Measurements from ENCODE around the gene CD27. TPM values are rescaled to one million over a fixed set of nuclear protein-coding genes. Genes with fewer than 3 reads are reported as not detected.

Gene CD27
- total and polyA plus RNA-seq, 2 of the 13 experiments (the other 11 are each of a cell fraction or from before 2014, with no cell fraction given), result 0.12 TPM; not detected in 1

- H3K27me3 ChIP-seq (ENCODE audit: control insufficient read depth in 1 of 2, insufficient read depth in 2 of 2, low read length in 2 of 2), result no peaks in the 10 kb centered on the region; a peak in 1 of 5 replicates
- DNase-seq (ENCODE audit: low spot score) (no peak), ATAC-seq (no peak), FAIRE-seq (no peak)
- TF ChIP-seq PPARG (CRISPR knock-in tag; conservative IDR thresholded peaks at IDR 0.05), result 0 out of 2 replicates have a peak, but pooled peaks have one; percentile 24
- TF ChIP-seq NAIF1 (CRISPR knock-in tag; IDR thresholded peaks at IDR 0.05; ENCODE audit: borderline replicate concordance), result peak; percentile 99
- no peak for TF ChIP-seq RFX1 (IDR thresholded peaks at IDR 0.05)
- TF ChIP-seq THYN1 (CRISPR knock-in tag; IDR thresholded peaks at IDR 0.05; ENCODE audit: borderline replicate concordance, low read depth), result no peak
- no peak for TF ChIP-seq ZKSCAN5 (CRISPR knock-in tag; IDR thresholded peaks at IDR 0.05)
- 0 out of 2 replicates have a peak, but pooled peaks have one; percentile 7 for TF ChIP-seq POGZ (CRISPR knock-in tag; IDR thresholded peaks at IDR 0.05)
- no peak for TF ChIP-seq FOXK1 (CRISPR knock-in tag; IDR thresholded peaks at IDR 0.05; ENCODE audit: borderline replicate concordance, low read depth)
- TF ChIP-seq ZNF263 (CRISPR knock-in tag; IDR thresholded peaks at IDR 0.05), result 0 out of 2 replicates have a peak, but pooled peaks have one; percentile 0
- TF ChIP-seq ZNF607 (CRISPR knock-in tag; IDR thresholded peaks at IDR 0.05; ENCODE audit: borderline replicate concordance), result 0 out of 2 replicates have a peak, but pooled peaks have one; percentile 2
- TF ChIP-seq HDAC2 (CRISPR knock-in tag; IDR thresholded peaks at IDR 0.05), result peak; percentile 1; the same call in 1 of the 2 replicates
- TF ChIP-seq ZBTB3 (CRISPR knock-in tag; IDR thresholded peaks at IDR 0.05; ENCODE audit: borderline replicate concordance, low read depth), result no peak
- TF ChIP-seq HNRNPLL (IDR thresholded peaks at IDR 0.05; ENCODE audit: low read depth, low read length, poor library complexity, severe bottlenecking), result peak; percentile 93
- no peak for TF ChIP-seq ZNF430 (CRISPR knock-in tag; IDR thresholded peaks at IDR 0.05)
- TF ChIP-seq, protein P1, sequence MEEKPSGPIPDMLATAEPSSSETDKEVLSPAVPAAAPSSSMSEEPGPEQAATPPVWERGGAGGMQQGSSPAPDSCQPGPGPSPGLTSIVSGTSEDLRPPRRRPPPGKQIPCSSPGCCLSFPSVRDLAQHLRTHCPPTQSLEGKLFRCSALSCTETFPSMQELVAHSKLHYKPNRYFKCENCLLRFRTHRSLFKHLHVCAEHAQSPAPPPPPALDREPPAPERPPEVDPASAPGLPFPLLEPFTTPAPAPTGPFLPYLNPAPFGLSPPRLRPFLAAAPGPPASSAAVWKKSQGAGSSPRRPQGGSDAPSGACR (CRISPR knock-in tag; IDR thresholded peaks at IDR 0.05), result no peak
- H3K36me3 ChIP-seq (replicated peaks in 1 of 2; ENCODE audit: control insufficient read depth in 1 of 2, insufficient read depth in 2 of 2, low read length in 2 of 2), result peaks cover 4 to 42% of the 10 kb centered on the region in 2 experiments; a peak in 3 of 5 replicates
- H3K79me2 ChIP-seq (ENCODE audit: insufficient read depth, low read length), result peaks cover 44% of the 10 kb centered on the region
- peak overlapping the region; percentile 92 for H3K4me2 ChIP-seq (ENCODE audit: low read depth, low read length)
- H3K27ac ChIP-seq (ENCODE audit: extremely low read length, insufficient read depth, low read length), result peak overlapping the region; percentile 98
- TSS peak; percentile 81 for BruUV-seq (replicated peaks)
- ChIA-PET CTCF (ENCODE audit: low intra/inter-chr PET ratio, low total read pairs) (no interaction called here), POLR2A (interaction anchor here (2.1 kb wide), 2 partner anchors 23 to 40 kb away, joined by 7 to 11 read pairs; partner anchors contain the start of genes GAPDH and VAMP1)
- H3K4me3 ChIP-seq (replicated peaks in 1 of 3; ENCODE audit: insufficient read depth in 1 of 3, low read depth in 2 of 3, low read length in 3 of 3), result peak overlapping the region; percentile 61 to 80 (median 67)
- H2AFZ ChIP-seq (ENCODE audit: low read length), result no peak overlapping the region
- peaks cover 38% of the 10 kb centered on the region for H3K4me1 ChIP-seq (ENCODE audit: insufficient read depth, low read length)
- intact Hi-C loops (cut with micrococcal nuclease; ENCODE audit: unreplicated experiment), result loop anchor here (1.0 to 2.0 kb wide), 2 partner anchors 38 to 71 kb away; no protein-coding TSS in a partner anchor
- in situ Hi-C loops (cut with HindIII; ENCODE audit: extremely low pct_ligation_motif_present, low pct_unique_long_range_greater_than_20kb), result no loop called here
- H3K9ac ChIP-seq (ENCODE audit: insufficient read depth, low read depth, low read length), result peak overlapping the region; percentile 83
- H4K20me1 ChIP-seq (ENCODE audit: insufficient read depth, low read length), result peaks cover 7% of the 10 kb centered on the region
- H3K9me3 ChIP-seq (ENCODE audit: low read length), result no peaks in the 10 kb centered on the region
- 2% methylated on average over 14 of the region's 14 CpGs for WGBS (ENCODE audit: low lambda C conversion rate)
Measured at GRCh38 chr12:6494258-6494743, 49.5 kb downstream of the CD27 start.
